Renal pelvis (tissue), 4 donors: ENCODE measurements around the gene NBPF12. TPM values are rescaled to one million over a fixed set of nuclear protein-coding genes. Genes with fewer than 3 reads are reported as not detected.
"Not testable (repeated sequence)": the region's sequence is repeated elsewhere in the genome, so short reads cannot be mapped to it uniquely, and the experiment has no call there.

ENCODE experiments used
- DNase-seq: peaks from one replicate; pipeline ENCODE4 v3.0.0-alpha.2; 2013
- polyA plus RNA-seq, 3 donors: library from polyadenylated mRNA; unstranded; fragments of 120-200 nt; gene quantifications; one replicate each; pipeline ENCODE4 v1.2.1, GENCODE V29; 2013; ENCODE audit not compliant: insufficient read length in 3 of 3

Gene NBPF12
- polyA plus RNA-seq, 3 donors, result 16.3 to 29.4 (median 24.0) TPM

- DNase-seq, result not testable (repeated sequence)
Measured at GRCh38 chr1:146970656-146971055, 32.5 kb downstream of the NBPF12 start.

GRCh38 chr1:146972681-146973080 is 34.6 kb downstream of the NBPF12 start:
- DNase-seq, result not testable (repeated sequence)

GRCh38 chr1:146985855-146986254 is 47.7 kb downstream of the NBPF12 start:
- not testable (repeated sequence) for DNase-seq

- DNase-seq, result not testable (repeated sequence)
Measured at GRCh38 chr1:146986450-146986849, 48.3 kb downstream of the NBPF12 start.

GRCh38 chr1:146987502-146987901 is 49.4 kb downstream of the NBPF12 start:
- not testable (repeated sequence) for DNase-seq

GRCh38 chr1:146989455-146989854 is 51.3 kb downstream of the NBPF12 start:
- DNase-seq, result not testable (repeated sequence)

- not testable (repeated sequence) for DNase-seq
Measured at GRCh38 chr1:147008495-147008894, 70.4 kb downstream of the NBPF12 start.

GRCh38 chr1:147026975-147027374 is 88.9 kb downstream of the NBPF12 start:
- not testable (repeated sequence) for DNase-seq

- not testable (repeated sequence) for DNase-seq
Measured at GRCh38 chr1:147030066-147030653, 92.0 kb downstream of the NBPF12 start.

GRCh38 chr1:147039916-147040315 is 101.8 kb downstream of the NBPF12 start:
- DNase-seq, result peak; percentile 24

GRCh38 chr1:147042891-147043290 is 104.8 kb downstream of the NBPF12 start:
- DNase-seq, result not testable (repeated sequence)

- not testable (repeated sequence) for DNase-seq
Measured at GRCh38 chr1:147044511-147044910, 106.4 kb downstream of the NBPF12 start.

Other genes starting within 250 kb of the NBPF12 start
- gene PRKAB2, start 234.1 kb downstream of the NBPF12 start, polyA plus RNA-seq, result 10 to 100 TPM; 22.6 to 27.1 (median 27.0) TPM